AG04450 (cell line): ENCODE results near the gene TTC23. TPM values are rescaled to one million over a fixed set of nuclear protein-coding genes. Genes with fewer than 3 reads are reported as not detected.

Experiments
- CTCF ChIA-PET: fragments of 300-600, 350-600 bp; formaldehyde crosslinking; extraction: SDS; loops from one replicate; lab custom pipeline; 2022; ENCODE audit warnings: antibody characterized with exemption, inconsistent platforms; lab: Charles Lee
- POLR2A ChIA-PET: fragments of 350-600 bp; formaldehyde crosslinking; extraction: SDS; loops from one replicate; lab custom pipeline; 2021; ENCODE audit warnings: antibody characterized with exemption, inconsistent platforms; lab: Yijun Ruan, JAX
- DNase-seq: peaks from one replicate; pipeline ENCODE4 v3.0.0-alpha.2; 2011; ENCODE audit warnings: low read depth, low spot score
- H3K27ac ChIP-seq: one replicate; pipeline ENCODE4 v1.5.1; 2012; ENCODE audit warnings: low read depth, low read length, control low read depth
- H3K27me3 ChIP-seq: one replicate; pipeline ENCODE4 v1.6.0; 2012; ENCODE audit warnings: low read length; ENCODE audit not compliant: control insufficient read depth, insufficient read depth
- H3K4me3 ChIP-seq: 2 replicates; pipeline ENCODE4 v1.5.1; 2011; ENCODE audit warnings: mild to moderate bottlenecking, low read depth, low read length, control low read depth
- H3K9me3 ChIP-seq: 2 replicates; pipeline ENCODE4 v1.5.1; 2012; ENCODE audit warnings: low read length; ENCODE audit not compliant: control insufficient read depth, insufficient read depth
- polyA plus RNA-seq: library from polyadenylated mRNA; depleted of rRNA; stranded (reverse); fragments of >200 nt; gene quantifications from 2 replicates; pipeline ENCODE4 v1.2.3, GENCODE V29; 2011
- TF ChIP-seq, protein P1 (sequence below): IDR thresholded peaks from 2 replicates; pipeline ENCODE4 v1.5.1; 2011; ENCODE audit warnings: low read depth, low read length, control low read depth, inconsistent platforms

The TTC23 gene
- polyA plus RNA-seq, 1 experiment = 7.2 TPM

- no peak overlapping the region for H3K27ac ChIP-seq
- H3K27me3 ChIP-seq = no peaks in the 10 kb centered on the region
- H3K9me3 ChIP-seq = no peaks in the 10 kb centered on the region; the same call in 1 of the 2 replicates
- TF ChIP-seq, protein P1, sequence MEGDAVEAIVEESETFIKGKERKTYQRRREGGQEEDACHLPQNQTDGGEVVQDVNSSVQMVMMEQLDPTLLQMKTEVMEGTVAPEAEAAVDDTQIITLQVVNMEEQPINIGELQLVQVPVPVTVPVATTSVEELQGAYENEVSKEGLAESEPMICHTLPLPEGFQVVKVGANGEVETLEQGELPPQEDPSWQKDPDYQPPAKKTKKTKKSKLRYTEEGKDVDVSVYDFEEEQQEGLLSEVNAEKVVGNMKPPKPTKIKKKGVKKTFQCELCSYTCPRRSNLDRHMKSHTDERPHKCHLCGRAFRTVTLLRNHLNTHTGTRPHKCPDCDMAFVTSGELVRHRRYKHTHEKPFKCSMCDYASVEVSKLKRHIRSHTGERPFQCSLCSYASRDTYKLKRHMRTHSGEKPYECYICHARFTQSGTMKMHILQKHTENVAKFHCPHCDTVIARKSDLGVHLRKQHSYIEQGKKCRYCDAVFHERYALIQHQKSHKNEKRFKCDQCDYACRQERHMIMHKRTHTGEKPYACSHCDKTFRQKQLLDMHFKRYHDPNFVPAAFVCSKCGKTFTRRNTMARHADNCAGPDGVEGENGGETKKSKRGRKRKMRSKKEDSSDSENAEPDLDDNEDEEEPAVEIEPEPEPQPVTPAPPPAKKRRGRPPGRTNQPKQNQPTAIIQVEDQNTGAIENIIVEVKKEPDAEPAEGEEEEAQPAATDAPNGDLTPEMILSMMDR = no peak
- ChIA-PET POLR2A (no interaction called here), CTCF (no interaction called here)
- H3K4me3 ChIP-seq = no peak overlapping the region
- DNase-seq = no peak
Measured at GRCh38 chr15:99120050-99120777, 129.2 kb downstream of the TTC23 start.

DNA sequence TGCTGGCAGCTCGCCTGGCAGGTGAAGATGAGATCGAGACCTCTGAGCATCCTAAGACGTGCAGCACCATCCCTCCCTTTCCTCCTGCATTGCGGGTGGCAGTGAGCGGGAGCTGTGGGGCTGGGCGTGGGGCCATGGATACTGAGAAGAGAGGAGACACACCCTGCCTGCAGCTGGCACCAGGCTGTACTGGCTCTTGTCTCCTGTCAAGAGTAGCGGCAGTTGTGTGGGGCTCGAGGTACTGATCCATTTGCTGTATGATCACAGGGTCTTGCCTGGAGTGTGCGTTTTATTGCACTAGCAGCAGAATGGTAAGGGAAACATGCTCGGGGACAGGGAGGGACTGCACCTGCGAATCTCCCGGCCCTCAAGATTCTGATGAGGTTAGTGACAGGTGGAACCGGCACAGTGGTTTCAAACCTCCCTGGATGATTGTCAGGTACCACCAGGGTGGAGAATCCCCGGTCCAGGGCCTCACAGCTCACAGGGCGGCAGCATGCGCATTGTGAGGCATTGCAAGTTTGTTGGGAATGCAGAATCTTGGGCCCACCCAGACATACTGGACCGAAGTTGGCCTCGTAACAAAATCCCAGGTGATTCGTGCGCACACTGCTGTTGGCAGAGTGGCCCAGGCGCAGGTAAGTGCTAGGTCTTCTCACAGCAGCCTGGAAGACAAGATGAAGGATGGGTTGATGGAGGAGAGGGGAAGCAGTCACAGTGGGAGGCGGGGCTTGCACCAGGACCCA, 130.4 kb downstream of the TTC23 start:
- ChIA-PET CTCF (no interaction called here), POLR2A (no interaction called here)
- Histone ChIP-seq H3K27ac (no peak overlapping the region), H3K4me3 (no peak overlapping the region), H3K27me3 (no peaks in the 10 kb centered on the region), H3K9me3 (no peaks in the 10 kb centered on the region; the same call in 1 of the 2 replicates)
- DNase-seq = no peak
- TF ChIP-seq, protein P1 = no peak

DNA sequence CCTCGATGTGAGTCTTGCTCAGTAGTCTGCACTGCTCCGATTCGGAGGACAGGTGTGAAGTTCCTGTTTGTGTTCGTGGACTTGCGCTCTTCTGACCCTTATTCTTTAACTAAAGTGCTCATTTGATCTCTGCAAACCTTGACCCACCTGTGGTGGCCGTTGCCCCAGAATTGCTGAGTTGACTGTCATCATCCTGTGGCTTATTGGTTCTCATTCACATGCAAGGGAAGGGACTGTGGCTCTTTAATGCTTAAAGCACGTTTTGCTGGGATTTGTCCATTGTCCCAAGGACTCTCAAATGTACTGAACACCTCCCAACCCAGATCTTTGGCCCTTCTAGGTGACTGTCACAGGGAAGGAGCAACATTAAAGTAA, 131.1 kb downstream of the TTC23 start:
- no peak overlapping the region for H3K27ac ChIP-seq
- no peaks in the 10 kb centered on the region; the same call in 1 of the 2 replicates for H3K9me3 ChIP-seq
- TF ChIP-seq, protein P1 = no peak
- POLR2A ChIA-PET = no interaction called here
- CTCF ChIA-PET = interaction anchor here (1.1 kb wide), 1 partner anchor 95 kb away, joined by 4 read pairs; no protein-coding TSS in a partner anchor
- H3K4me3 ChIP-seq = no peak overlapping the region
- H3K27me3 ChIP-seq = no peaks in the 10 kb centered on the region
- DNase-seq = no peak

DNA sequence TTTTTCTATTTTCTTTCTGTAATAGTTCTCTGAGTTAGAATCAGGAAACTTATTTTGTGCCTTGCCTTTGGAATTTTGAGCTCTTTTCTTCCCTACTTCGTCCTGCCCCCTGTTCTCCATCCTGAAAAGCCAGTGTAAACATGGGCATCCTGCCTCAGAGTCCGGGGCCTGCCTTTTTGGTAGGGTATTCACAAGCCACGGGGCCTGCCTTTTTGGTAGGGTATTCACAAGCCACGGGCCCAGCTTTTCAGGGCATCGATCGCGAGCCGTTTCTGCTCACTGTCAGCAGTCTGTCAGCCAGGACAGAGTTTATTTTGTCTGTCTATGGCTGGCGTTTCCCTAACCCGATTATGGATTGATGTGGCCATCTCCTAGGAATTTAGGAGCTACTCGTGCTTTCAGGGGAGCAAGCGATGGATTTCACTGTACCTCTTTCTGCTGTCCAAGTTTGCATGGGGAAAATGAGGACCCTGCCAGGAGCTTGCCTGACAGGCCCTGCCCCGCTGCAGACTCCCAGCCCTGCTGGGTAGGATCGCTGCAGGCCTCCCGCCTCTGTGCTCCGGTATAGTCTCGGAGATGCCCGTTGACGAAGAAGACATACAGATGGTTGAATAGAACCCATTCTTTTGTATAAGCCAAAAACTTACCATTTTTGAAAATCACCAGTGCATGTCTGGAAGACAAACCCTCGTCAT, 131.7 kb downstream of the TTC23 start:
- Histone ChIP-seq H3K9me3 (no peaks in the 10 kb centered on the region; the same call in 1 of the 2 replicates), H3K27me3 (no peaks in the 10 kb centered on the region), H3K27ac (no peak overlapping the region), H3K4me3 (no peak overlapping the region)
- TF ChIP-seq, protein P1 = no peak
- no peak for DNase-seq
- ChIA-PET CTCF (interaction anchor here (0.5 to 2.1 kb wide), 3 partner anchors 14 to 95 kb away, joined by 3 to 7 read pairs (median 4); no protein-coding TSS in a partner anchor), POLR2A (no interaction called here)
